GM21529 (cell line): ENCODE data around the gene SCN1A.
"Not testable (repeated sequence)": the region's sequence is repeated elsewhere in the genome, so short reads cannot be mapped to it uniquely, and the experiment has no call there.

Source experiments
- ATAC-seq: cut with Tn5 transposase; IDR thresholded peaks from one replicate; pipeline ENCODE4 v1.9.1; 2021; ENCODE audit not compliant: unreplicated experiment

The SCN1A gene

GRCh38 chr2:166127217-166128155, at the start of gene SCN1A:
Gene SCN1A (minus strand): TSS chr2:166128020. CDS start chr2:166073621, 54,399 bp downstream.
- ATAC-seq = peak; percentile 46

DNA sequence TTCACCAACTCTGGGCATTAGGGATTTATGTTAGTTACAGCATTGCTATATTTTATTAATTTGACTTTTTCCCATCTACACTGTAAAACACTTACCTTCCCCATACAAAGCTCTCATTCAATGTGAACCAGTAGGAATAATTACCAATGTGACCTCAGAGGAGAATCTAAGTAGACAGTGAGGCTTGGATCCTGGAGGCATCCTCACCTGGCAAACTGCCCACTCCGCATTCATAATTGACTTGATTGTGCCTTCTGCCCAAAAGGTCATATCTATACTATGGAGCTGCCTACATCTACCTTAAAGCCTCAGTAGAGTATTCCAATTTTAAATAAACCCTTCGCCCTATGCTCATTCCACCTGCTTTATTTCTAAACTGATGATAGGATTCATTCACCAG, 45.4 kb upstream of the SCN1A start:
- ATAC-seq = no peak

DNA sequence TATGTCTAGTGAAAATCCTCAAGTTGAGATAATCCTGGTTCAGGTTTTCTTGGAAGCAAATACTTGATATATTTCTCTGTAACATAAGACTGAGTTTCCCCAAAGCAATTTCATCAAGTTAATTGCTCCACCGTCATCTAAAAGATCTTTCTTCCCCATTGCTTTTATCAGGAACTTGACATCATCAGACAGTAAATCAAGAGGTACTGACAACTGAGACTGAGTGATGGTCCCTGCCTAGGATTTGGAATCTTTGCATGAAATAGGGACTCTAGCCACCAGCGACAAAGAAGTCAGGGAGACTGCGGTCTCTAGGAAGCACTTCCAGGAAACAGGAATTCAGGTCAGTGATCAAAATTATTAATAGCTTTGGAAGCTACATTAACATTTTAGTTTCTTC, 43.4 kb upstream of the SCN1A start:
- no peak for ATAC-seq

- ATAC-seq = peak; percentile 79
These were observed 42.5 kb upstream of the SCN1A start for GRCh38 chr2:166170356-166170755.

GRCh38 chr2:166167449-166167848, 39.6 kb upstream of the SCN1A start:
- ATAC-seq = no peak

DNA sequence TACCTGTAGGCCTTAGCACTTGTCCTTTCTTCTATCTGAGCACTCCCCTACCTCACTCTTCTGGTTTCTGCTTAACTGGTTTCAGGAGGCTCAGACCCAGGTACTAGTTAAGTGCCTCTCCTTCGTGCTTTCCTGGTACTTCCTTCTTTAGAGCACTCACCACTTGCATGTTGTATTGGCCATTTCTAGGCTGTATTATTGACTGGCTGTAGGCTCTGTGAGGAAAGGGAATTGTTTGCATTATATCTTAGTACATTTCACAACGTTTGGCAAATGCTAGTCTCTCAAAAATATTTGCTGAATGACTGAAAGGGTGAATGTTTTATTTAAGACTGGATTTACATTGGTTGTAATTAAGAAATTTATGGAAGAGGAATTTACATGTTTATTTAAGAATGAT, 36.0 kb upstream of the SCN1A start:
- ATAC-seq = no peak

GRCh38 chr2:166158546-166158945, 30.7 kb upstream of the SCN1A start:
- ATAC-seq = no peak

DNA sequence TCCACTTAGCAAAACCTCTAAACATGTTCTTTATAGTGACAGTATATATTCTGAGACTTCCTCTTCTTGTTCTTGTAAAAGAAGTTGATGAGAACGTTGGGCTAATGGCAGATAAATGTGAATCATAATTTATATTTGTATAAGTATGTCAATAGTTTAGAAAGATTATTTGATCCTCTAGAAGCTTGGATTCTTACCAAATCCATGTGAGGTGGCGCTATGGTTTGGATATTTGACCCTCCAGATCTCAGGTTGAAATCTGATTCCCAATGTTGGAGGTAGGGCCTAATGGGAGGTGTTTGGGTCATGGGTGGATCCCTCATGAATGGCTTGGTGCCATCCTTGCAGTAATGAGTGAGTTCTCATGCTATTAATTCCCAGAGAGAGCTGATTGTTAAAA, 29.8 kb upstream of the SCN1A start:
- no peak for ATAC-seq

- no peak for ATAC-seq
These were observed 29.2 kb upstream of the SCN1A start for GRCh38 chr2:166156985-166157490.

- ATAC-seq = no peak
These were observed 27.8 kb upstream of the SCN1A start for GRCh38 chr2:166155589-166155988.

- ATAC-seq = no peak
These were observed 27.0 kb upstream of the SCN1A start for GRCh38 chr2:166154685-166155338.

DNA sequence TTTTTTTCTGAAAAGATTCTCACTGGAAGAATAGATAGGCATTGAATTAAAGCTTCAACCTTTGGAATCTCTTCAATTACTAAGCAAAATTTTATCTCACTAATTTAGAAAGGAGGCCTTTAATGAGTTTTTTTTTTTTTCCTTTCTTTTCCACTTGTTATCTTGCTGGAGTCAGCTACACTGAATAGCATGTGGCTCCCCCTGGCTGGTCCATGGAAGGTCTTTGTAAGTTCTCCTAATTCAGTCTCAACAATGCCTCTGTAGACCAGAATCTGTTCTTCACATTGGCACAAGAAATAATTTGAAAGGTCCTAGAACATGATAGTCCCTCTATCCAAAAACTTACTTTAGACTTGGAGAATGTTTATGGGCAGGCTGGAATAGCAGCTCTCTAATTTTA, 24.2 kb upstream of the SCN1A start:
- no peak for ATAC-seq

DNA sequence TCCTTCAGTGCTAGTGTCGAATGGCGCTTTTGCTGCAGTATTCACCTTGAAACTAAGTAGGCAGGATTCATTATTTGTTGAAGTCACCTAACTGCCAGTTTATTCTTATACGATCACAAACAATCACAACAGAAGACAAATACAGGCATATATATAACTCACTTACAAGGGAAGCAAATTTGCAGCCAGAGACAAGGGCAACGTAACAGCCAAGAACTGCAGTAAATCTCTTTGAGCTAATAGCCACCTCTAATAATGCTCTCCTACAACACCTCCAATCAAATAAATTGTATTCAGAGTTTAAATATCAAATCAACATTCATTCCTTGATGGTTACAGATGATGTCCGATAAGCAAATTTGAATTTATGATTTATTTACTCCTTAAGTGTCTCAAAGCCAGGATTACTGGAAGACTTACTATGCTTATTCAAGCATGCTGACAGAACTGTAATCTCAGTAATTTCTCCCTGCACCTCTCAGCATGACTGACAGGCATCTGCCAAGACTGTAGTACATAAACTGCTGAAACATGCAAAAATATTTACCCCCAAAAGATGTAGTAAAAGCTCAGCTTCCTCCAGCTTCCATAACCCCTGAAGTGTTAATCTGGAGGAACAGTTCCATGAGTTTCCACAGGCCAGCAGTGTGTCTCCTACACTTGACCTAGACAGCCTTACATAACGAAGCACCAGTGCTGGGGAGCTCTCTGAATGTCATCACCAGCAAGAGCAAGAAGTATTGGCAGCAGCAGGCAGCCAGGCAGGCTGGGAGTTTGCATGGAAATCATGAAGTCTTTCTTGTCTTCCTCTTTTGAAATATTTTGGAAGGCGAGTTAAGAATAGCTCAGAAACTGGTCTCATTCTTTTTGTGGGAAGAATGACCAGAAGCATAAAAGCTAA, 20.9 kb upstream of the SCN1A start:
- ATAC-seq = no peak

DNA sequence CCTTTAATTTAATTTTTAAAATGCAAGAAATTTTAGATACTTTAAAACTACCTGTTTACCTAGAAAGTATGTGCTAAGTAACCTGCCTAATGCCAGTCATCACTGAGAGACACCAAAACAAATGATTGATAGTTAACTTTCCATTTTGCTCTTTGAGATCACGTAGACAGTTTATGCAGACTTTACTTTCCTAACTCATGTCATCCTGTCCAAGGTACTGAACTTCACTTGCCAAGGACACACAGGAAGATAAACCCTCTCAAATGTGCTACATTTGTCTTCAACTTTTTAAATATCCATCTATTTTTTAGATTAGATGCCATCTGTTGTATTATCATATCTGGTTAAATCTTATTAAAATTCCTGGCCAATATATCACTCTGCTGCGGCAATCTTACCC, 20.1 kb upstream of the SCN1A start:
- ATAC-seq = no peak

DNA sequence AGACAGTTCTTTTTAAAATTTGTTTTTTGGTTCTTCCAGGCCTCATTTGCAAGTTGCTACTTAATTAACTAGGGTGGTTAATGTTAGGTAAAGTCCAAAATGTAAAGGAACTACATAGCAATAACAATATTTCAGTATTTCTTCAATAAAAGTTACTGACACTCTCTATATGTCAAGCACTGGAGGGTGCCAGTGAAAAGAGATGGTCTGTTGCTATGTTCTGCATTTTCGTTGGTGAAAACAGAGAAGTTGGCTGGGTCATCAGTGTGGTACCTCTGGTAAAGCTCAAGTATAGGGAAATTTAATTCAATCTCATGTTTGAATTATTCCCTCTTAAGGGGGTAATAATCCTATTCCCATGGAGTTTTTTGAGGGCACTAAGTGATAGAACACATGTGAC, 16.3 kb upstream of the SCN1A start:
- no peak for ATAC-seq

GRCh38 chr2:166140932-166141331, 13.1 kb upstream of the SCN1A start:
- no peak for ATAC-seq

- ATAC-seq = no peak
These were observed 12.7 kb upstream of the SCN1A start for GRCh38 chr2:166140475-166140874.

- ATAC-seq = not testable (repeated sequence)
These were observed 11.7 kb upstream of the SCN1A start for GRCh38 chr2:166139479-166139878.

- ATAC-seq = no peak
These were observed 10.8 kb upstream of the SCN1A start for GRCh38 chr2:166138667-166139066.

DNA sequence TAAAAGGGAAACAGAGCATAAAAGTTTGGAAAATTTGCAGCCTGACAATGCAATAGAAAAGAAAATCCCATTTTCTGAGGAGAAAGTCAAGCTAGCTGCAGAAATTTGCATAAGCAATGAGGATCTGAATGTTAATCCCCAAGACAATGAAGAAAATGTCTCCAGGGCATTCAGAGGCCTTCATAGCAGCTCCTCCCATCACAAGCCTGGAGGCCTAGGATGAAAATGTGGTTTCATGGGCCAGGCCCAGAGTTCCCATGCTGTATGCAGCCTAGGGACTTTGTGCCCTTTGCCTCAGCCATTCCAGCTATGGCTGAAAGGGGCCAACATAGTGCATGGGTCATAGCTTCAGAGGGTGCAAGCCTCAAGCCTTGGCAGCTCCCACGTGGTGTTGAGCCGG, 10.3 kb upstream of the SCN1A start:
- ATAC-seq = no peak

- no peak for ATAC-seq
These were observed 9.5 kb upstream of the SCN1A start for GRCh38 chr2:166137331-166137730.
